ENCODE results near the gene ERMAP. TPM values are rescaled to one million over a fixed set of nuclear protein-coding genes. Genes with fewer than 3 reads are reported as not detected.

Gene ERMAP
- total and polyA plus RNA-seq, 2 experiments from 2014 or later = 1.2 to 2.2 TPM

DNA sequence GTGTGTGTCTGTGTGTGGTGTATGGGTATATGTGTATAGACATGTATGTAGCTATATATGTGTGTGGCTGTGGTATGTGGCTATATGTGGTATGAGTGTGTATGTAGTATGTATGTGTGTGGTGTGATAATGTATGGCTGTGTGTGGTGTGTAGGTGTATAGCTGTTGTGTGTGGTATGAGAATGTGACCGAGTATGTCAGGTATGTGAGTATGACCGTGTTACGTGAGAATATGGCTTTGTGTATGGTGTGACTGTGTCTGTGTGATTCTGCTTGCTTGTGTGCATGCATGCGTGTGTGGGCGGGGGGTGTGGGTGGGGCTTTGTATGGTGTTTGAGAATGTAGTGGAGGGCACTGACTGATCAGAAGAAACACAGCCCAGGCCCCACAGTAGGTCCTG, 33.0 kb downstream of the ERMAP start:
- H4K20me1 ChIP-seq (replicated peaks; ENCODE audit: insufficient read depth) = 0 out of 2 replicates have a peak, but pooled peaks cover 4% of the 10 kb centered on the region
- no peak overlapping the region for H3K4me3 ChIP-seq
- peaks cover 14% of the 10 kb centered on the region; the same call in 1 of the 2 replicates for H3K36me3 ChIP-seq (ENCODE audit: insufficient read depth)
- peaks cover 25% of the 10 kb centered on the region for H3K79me2 ChIP-seq (replicated peaks; ENCODE audit: insufficient read depth)
- H3K9me3 Mint-ChIP-seq = no peaks in the 10 kb centered on the region; the same call in 2 of the 3 replicates
- H3K27ac ChIP-seq (ENCODE audit: low read depth) = no peak overlapping the region
- no peak for ATAC-seq
- no peak overlapping the region for H2AFZ ChIP-seq
- H3K4me1 Mint-ChIP-seq = peaks cover 16% of the 10 kb centered on the region; the same call in 2 of the 3 replicates
- H3F3A ChIP-seq (replicated peaks; ENCODE audit: low read depth) = no peaks in the 10 kb centered on the region
- no peaks in the 10 kb centered on the region for H3K9me2 ChIP-seq (ENCODE audit: insufficient read depth)
- peaks cover 4% of the 10 kb centered on the region for H3K27me3 Mint-ChIP-seq (ENCODE audit: insufficient read depth, low read depth, poor library complexity)
- DNase-seq (ENCODE audit: low spot score) = no peak
- peaks cover 39% of the 10 kb centered on the region for H3K36me3 Mint-ChIP-seq (ENCODE audit: low read depth)
- H3K27ac Mint-ChIP-seq = no peak overlapping the region
- H3K4me2 ChIP-seq = no peak overlapping the region
- no peaks in the 10 kb centered on the region for H3K27me3 ChIP-seq (ENCODE audit: insufficient read depth)
- TF ChIP-seq, protein P1, sequence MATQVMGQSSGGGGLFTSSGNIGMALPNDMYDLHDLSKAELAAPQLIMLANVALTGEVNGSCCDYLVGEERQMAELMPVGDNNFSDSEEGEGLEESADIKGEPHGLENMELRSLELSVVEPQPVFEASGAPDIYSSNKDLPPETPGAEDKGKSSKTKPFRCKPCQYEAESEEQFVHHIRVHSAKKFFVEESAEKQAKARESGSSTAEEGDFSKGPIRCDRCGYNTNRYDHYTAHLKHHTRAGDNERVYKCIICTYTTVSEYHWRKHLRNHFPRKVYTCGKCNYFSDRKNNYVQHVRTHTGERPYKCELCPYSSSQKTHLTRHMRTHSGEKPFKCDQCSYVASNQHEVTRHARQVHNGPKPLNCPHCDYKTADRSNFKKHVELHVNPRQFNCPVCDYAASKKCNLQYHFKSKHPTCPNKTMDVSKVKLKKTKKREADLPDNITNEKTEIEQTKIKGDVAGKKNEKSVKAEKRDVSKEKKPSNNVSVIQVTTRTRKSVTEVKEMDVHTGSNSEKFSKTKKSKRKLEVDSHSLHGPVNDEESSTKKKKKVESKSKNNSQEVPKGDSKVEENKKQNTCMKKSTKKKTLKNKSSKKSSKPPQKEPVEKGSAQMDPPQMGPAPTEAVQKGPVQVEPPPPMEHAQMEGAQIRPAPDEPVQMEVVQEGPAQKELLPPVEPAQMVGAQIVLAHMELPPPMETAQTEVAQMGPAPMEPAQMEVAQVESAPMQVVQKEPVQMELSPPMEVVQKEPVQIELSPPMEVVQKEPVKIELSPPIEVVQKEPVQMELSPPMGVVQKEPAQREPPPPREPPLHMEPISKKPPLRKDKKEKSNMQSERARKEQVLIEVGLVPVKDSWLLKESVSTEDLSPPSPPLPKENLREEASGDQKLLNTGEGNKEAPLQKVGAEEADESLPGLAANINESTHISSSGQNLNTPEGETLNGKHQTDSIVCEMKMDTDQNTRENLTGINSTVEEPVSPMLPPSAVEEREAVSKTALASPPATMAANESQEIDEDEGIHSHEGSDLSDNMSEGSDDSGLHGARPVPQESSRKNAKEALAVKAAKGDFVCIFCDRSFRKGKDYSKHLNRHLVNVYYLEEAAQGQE (IDR thresholded peaks at IDR 0.05; ENCODE audit: unreplicated experiment) = no peak
- TF ChIP-seq, protein P2, sequence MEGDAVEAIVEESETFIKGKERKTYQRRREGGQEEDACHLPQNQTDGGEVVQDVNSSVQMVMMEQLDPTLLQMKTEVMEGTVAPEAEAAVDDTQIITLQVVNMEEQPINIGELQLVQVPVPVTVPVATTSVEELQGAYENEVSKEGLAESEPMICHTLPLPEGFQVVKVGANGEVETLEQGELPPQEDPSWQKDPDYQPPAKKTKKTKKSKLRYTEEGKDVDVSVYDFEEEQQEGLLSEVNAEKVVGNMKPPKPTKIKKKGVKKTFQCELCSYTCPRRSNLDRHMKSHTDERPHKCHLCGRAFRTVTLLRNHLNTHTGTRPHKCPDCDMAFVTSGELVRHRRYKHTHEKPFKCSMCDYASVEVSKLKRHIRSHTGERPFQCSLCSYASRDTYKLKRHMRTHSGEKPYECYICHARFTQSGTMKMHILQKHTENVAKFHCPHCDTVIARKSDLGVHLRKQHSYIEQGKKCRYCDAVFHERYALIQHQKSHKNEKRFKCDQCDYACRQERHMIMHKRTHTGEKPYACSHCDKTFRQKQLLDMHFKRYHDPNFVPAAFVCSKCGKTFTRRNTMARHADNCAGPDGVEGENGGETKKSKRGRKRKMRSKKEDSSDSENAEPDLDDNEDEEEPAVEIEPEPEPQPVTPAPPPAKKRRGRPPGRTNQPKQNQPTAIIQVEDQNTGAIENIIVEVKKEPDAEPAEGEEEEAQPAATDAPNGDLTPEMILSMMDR (conservative IDR thresholded peaks at IDR 0.05; ENCODE audit: low read depth in 2 of 2) = no peak
- TF ChIP-seq POLR2AphosphoS5 (IDR thresholded peaks at IDR 0.05; ENCODE audit: low read depth) (no peak), ZNF114 (CRISPR knock-in tag; IDR thresholded peaks at IDR 0.05) (no peak), ZNF331 (CRISPR knock-in tag; IDR thresholded peaks at IDR 0.05; ENCODE audit: low read depth) (no peak), EZH2 (IDR thresholded peaks at IDR 0.05; ENCODE audit: low read depth, unreplicated experiment) (no peak), EZH2phosphoT487 (IDR thresholded peaks at IDR 0.05; ENCODE audit: unreplicated experiment) (no peak), NANOG (IDR thresholded peaks at IDR 0.05; ENCODE audit: borderline replicate concordance) (no peak), JUNB (IDR thresholded peaks at IDR 0.05; ENCODE audit: unreplicated experiment) (no peak), STAT1 (IDR thresholded peaks at IDR 0.05; ENCODE audit: unreplicated experiment) (no peak), CREB1 (CRISPR knock-in tag; IDR thresholded peaks at IDR 0.05; ENCODE audit: low read depth) (no peak)
- TF ChIP-seq, protein P3, sequence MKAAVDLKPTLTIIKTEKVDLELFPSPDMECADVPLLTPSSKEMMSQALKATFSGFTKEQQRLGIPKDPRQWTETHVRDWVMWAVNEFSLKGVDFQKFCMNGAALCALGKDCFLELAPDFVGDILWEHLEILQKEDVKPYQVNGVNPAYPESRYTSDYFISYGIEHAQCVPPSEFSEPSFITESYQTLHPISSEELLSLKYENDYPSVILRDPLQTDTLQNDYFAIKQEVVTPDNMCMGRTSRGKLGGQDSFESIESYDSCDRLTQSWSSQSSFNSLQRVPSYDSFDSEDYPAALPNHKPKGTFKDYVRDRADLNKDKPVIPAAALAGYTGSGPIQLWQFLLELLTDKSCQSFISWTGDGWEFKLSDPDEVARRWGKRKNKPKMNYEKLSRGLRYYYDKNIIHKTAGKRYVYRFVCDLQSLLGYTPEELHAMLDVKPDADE (IDR thresholded peaks at IDR 0.05) = no peak
- TF ChIP-seq, protein P4, sequence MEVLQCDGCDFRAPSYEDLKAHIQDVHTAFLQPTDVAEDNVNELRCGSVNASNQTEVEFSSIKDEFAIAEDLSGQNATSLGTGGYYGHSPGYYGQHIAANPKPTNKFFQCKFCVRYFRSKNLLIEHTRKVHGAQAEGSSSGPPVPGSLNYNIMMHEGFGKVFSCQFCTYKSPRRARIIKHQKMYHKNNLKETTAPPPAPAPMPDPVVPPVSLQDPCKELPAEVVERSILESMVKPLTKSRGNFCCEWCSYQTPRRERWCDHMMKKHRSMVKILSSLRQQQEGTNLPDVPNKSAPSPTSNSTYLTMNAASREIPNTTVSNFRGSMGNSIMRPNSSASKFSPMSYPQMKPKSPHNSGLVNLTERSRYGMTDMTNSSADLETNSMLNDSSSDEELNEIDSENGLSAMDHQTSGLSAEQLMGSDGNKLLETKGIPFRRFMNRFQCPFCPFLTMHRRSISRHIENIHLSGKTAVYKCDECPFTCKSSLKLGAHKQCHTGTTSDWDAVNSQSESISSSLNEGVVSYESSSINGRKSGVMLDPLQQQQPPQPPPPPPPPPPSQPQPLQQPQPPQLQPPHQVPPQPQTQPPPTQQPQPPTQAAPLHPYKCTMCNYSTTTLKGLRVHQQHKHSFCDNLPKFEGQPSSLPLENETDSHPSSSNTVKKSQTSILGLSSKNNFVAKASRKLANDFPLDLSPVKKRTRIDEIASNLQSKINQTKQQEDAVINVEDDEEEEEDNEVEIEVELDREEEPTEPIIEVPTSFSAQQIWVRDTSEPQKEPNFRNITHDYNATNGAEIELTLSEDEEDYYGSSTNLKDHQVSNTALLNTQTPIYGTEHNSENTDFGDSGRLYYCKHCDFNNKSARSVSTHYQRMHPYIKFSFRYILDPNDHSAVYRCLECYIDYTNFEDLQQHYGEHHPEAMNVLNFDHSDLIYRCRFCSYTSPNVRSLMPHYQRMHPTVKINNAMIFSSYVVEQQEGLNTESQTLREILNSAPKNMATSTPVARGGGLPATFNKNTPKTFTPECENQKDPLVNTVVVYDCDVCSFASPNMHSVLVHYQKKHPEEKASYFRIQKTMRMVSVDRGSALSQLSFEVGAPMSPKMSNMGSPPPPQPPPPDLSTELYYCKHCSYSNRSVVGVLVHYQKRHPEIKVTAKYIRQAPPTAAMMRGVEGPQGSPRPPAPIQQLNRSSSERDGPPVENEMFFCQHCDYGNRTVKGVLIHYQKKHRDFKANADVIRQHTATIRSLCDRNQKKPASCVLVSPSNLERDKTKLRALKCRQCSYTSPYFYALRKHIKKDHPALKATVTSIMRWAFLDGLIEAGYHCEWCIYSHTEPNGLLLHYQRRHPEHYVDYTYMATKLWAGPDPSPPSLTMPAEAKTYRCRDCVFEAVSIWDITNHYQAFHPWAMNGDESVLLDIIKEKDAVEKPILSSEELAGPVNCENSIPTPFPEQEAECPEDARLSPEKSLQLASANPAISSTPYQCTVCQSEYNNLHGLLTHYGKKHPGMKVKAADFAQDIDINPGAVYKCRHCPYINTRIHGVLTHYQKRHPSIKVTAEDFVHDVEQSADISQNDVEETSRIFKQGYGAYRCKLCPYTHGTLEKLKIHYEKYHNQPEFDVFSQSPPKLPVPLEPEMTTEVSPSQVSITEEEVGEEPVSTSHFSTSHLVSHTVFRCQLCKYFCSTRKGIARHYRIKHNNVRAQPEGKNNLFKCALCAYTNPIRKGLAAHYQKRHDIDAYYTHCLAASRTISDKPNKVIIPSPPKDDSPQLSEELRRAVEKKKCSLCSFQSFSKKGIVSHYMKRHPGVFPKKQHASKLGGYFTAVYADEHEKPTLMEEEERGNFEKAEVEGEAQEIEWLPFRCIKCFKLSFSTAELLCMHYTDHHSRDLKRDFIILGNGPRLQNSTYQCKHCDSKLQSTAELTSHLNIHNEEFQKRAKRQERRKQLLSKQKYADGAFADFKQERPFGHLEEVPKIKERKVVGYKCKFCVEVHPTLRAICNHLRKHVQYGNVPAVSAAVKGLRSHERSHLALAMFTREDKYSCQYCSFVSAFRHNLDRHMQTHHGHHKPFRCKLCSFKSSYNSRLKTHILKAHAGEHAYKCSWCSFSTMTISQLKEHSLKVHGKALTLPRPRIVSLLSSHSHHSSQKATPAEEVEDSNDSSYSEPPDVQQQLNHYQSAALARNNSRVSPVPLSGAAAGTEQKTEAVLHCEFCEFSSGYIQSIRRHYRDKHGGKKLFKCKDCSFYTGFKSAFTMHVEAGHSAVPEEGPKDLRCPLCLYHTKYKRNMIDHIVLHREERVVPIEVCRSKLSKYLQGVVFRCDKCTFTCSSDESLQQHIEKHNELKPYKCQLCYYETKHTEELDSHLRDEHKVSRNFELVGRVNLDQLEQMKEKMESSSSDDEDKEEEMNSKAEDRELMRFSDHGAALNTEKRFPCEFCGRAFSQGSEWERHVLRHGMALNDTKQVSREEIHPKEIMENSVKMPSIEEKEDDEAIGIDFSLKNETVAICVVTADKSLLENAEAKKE (CRISPR knock-in tag; IDR thresholded peaks at IDR 0.05) = no peak
- H3K4me1 ChIP-seq (ENCODE audit: insufficient read depth) = peaks cover 24% of the 10 kb centered on the region
- no peak overlapping the region for H3K4me3 Mint-ChIP-seq

Measured in GM23338 (cell line).